NCI-H1930 (cell line): ENCODE measurements around the gene ADRA2B.

Experiments used
- DNase-seq, 2 experiments: peaks; one replicate each; lab custom pipeline; 2025; lab: John Stamatoyannopoulos, UW

The ADRA2B gene

GRCh38 chr2:96117701-96118588, 1.6 kb upstream of the ADRA2B start:
- DNase-seq: peak in 1 of 2 experiments; percentile 2

DNA sequence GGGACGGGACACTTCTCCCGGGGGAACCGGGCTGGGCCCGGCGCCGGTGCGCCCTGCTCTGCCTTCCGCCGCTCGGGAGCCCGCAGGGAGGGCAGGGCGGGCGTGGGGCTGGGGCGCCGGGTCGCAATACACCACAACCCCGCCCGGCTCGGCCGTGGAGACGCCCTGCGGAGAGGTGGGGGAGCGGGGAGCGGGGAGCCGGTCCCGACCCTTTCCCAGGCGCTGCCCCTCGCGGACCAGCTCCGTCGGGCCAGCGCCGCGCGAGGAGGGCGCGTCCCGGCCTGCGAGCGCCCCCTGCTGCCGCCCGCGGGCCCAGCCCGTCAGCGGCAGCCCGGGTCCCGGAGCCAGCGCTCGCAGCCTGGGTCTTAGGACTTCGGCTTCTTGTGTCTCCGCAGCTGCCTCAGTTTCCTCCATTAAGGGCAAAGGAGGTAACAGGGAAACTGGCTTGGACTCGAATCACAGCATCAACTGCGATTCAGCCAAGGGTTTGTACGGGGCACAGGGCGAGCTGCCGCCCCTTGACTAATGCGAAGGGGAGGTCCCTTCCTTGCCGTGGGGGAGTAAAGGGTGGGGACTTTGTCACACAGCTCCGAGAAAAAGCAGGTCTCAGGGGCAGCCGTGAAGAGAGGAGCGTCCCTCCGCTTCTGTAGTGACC, 635 bp upstream of the ADRA2B start:
- DNase-seq: peak; percentile 26 to 55

- DNase-seq: no peak
Measured at GRCh38 chr2:96115631-96116423, 544 bp downstream of the ADRA2B start.

DNA sequence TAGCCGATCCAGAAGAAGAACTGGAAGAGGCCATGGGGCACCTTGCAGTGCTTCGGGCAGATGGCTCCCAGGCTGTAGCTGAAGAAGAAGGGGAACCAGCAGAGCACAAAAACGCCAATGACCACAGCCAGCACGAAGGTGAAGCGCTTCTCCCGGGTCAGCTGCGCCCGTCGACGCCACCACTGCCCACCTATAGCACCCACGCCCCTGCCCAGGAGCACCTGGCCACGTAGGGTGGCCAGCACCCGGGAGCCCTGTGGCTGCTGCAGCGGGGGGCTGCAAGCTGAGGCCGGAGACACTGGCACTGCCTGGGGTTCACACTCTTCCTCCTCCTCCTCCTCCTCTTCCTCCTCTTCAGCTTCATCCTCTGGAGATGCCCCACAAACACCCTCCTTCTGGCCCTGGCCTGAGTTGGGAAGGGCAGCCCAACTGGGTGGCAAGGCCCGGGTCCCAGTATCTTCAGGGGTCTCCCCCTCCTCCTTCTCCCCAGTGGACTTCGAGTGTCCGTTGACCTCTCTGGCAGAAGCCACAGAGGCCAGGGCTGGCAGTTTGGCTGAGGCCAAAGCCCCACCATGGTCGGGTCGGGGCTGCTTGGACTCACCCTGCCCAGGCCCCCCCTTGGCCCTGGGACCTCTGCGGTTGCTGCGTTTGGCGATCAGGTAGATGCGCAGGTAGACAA, 1.3 kb downstream of the ADRA2B start:
- no peak for DNase-seq

DNA sequence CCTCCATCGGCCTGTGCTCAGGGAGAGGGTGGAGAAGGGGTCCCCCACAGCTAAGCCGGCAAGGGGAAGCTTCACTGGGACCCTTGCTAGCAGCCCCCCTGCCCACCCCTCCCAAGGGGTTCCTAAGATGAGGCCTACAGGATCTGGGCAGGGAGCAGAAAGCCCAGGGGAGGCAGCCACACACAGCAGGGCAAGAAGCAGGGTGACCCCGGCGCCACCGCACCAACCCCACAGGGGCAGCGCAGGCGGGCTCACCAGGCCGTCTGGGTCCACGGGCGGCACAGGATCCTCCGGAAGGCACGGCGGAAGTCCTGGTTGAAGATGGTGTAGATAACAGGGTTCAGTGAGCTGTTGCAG, 1.8 kb downstream of the ADRA2B start:
- no peak for DNase-seq

- no peak for DNase-seq
Measured at GRCh38 chr2:96113951-96114350, 2.4 kb downstream of the ADRA2B start.

- DNase-seq: no peak
Measured at GRCh38 chr2:96113367-96113677, 3.0 kb downstream of the ADRA2B start.

- no peak for DNase-seq
Measured at GRCh38 chr2:96112501-96113366, 3.6 kb downstream of the ADRA2B start.

DNA sequence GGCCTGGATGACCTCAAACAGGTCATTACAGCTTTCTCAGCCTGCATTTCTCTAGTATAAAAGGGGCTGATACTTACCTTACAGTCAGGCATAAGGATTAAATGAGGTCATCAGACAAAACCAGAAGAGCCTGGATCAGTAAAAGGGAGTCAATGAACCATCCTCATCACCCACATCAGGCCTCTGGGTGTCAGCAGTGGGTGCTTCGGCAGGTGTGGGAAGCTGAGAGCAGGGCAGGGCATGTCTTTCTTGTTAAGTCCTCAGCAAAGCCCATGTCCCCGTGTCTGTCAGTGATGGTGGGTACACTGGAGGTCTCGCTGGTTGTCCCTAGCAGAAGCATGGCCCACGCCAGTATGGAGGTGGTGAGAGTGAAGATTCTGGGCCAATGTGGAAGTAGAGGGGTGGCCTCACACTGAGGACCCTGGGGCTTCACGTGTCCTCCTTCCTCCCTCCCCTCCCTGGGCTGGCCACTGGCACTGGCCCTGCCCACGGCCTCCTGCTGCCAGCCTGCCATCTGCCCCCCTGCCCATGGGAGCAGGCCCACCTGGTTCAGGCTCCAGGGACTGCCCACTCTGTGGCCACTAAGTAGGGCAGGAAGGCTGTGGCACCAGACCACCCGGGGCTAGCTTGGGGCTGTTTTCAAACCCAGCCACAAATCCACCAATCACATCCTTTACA, 4.4 kb downstream of the ADRA2B start:
- DNase-seq: no peak

DNA sequence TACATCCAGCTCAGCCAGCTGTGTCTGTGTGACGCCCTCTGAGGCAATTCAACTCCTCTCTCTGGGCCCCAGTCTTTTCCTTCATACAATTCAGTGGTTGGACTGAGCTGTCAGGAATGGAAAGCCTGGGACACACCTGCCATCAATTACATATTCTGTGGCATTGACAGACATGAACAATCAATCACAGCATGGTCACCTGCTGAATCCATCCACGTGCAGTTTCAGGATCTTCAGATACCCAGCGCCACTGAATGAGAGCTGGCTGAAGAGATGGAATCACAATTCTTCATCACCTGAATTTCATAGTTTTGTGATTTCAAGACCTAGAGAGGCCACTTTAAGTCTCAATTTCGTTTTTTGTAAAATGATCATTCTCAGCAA, 5.1 kb downstream of the ADRA2B start:
- DNase-seq: no peak

- no peak for DNase-seq
Measured at GRCh38 chr2:96110621-96111256, 5.6 kb downstream of the ADRA2B start.

GRCh38 chr2:96109931-96110511, 6.3 kb downstream of the ADRA2B start:
- no peak for DNase-seq

DNA sequence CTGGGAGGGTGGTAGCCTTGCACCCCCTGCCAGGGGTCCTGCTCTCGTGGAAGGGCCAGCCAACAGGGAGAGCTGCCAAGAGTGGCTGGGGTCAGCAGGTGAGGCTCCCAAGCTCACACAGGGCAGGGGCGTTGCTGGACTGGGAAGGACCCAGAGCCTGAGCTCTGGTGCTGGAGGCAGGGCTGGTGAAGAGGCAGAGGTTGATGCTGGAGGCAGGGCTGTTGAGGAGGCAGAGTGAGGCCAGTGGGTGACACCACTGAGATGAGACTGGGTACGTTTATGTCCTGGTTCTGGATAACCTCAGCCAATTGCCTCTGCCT, 7.0 kb downstream of the ADRA2B start:
- no peak for DNase-seq

DNA sequence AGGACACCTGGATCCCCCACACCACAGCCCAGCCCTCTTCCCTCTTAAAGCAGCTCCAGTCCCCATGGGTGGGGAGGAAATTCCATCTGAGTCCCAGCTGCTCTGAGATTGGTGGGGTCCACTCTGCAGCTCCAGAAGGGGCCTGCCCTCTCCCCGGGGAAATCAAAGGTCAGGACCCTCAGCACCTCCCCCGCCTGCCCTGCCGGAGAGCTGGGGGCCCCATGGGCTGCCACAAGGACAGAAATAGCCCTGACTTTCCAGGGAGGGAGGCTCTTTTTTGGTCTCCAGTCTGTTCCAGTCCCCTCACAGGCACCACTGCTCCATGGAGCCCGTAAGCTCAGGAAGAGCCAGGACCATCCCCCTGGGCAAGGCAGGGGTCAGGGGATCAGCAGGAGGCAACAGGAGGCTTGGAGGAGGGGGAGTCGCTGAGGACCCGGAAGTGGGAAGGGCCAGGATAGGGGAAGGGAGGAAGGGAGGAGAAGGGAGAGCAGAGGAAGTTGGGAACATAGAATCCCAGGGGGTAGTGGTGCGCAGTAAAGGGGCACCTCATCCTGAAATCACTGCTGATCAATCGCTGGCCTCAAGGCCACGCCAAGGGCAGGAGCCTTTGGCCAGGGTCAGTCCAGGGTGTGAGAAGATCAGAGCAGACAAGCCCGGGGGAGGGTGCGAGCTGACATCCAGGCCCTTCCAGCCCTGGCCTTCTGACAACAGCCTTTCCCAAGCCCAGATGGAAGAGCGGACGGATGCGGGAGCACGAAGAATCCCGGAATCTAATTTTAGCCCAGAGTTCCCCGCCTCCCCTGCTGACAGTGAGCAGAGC, 7.6 kb downstream of the ADRA2B start:
- no peak for DNase-seq

- DNase-seq: no peak
Measured at GRCh38 chr2:96108151-96108540, 8.2 kb downstream of the ADRA2B start.

DNA sequence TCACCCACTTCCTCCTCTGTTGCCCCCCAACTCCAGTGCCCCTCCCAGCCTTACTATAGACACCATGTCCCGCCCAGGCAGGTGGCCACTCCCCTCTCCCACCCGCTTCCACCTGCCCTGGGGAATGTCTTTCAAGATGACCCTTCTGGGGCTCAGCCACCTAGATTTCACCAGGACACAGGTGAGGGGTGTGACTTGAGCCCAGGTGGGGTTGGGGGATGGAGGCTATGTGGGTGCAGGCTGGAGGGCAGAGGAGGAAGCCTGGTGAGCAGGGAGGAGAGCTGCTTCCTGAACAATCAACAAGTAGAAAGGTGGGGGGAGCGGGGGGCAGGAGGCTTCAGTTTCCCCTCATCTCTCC, 8.7 kb downstream of the ADRA2B start:
- DNase-seq: no peak

DNA sequence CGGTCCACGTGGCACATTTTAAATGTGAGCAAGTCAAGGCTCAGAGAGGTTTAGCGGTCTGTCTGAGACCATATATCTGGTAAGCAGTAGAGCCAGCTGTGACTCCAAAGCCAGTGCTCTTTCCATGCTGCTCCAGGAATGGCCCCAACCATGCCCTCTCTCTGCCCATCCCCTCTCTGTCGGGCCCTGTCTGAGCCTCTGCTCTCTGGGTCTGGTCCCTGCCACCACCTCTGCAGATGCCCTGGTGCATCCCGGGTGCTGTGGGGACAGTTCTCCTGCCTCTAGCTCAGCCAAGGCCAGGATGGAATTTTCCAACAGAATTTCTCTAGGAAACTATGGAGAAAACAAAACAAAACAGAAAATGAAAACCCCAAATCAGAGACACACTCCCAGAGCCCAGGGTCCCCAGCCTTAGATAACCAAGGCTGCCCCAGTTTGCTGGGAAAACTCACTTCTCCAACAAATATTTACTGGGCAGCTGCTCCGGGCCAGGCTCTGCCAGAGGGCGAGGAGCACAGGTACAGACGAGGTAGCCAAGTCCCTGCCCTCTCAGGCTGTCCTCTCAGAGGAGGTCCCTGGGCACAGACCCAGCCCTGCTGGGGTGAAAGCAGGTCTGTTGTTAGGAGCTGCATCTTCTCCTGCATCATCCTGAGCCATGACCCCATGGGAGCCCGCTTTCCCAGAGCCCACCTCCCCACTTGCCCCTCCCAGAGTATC, 9.2 kb downstream of the ADRA2B start:
- no peak for DNase-seq

DNA sequence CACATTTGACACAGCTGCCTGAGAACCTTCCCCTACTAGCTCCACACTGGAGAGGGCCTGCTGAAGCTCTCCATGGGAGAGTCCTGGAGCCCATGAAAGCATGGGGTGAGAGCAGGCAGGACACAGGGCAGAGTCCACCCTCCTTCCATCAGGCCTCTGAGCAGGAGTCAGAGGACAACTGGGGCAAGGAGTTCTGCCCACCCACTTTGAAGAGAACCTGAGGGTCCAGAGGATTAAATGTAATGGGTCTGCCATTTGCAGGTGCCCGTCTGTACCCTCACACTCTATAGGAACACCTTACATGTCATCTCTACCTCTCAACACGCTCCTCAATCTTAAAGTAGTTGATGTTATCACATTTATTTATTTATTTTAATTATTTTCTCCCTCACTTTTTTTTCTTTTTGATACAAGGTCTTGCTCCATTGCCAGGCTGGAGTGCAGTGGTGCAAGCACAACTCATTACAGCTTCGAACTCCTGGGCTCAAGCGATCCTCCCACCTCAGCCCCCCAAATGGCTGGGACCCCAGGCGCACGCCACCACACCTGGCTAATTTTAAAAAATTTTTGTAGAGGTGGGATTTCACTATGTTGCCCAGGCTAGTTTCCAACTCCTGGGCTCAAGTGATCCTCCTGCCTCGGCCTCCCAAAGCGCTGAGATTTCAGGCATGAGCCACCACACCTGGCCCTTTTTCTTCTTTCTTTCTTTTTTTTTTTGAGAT, 10.2 kb downstream of the ADRA2B start:
- no peak for DNase-seq
